Inflammatory macrophage treated with lipopolysaccharide for 4 hours (primary cell): ENCODE measurements around the gene RNF220.

Experiments used
- DNase-seq: peaks from one replicate; pipeline ENCODE4 v3.0.0-alpha.2; 2020

RNF220 gene

GRCh38 chr1:44641126-44642102, 236.4 kb downstream of the RNF220 start:
- DNase-seq = no peak

GRCh38 chr1:44642255-44642654, 237.2 kb downstream of the RNF220 start:
- DNase-seq = no peak

DNA sequence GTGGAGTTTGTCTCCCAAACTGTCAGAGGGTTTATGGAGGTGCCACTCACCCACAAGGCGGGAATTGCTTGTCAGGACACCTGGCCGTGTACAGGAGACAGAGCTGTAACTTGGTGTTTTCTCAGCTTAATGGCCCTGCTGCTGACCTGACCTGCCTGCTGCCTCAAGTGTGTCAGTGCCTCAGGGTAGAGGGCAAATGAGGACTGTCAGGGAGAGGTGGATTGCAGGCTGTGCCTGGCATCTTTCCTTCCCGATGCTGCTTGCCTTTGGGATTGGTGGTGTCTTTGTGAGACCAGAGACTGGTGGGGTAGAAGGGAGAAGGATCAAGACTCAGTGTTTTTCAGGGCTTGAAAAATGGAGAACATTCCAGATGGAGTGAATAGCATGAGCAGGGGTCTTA, 237.9 kb downstream of the RNF220 start:
- DNase-seq = no peak

GRCh38 chr1:44643721-44644334, 238.8 kb downstream of the RNF220 start:
- no peak for DNase-seq

- no peak for DNase-seq
These were observed 239.8 kb downstream of the RNF220 start for GRCh38 chr1:44644806-44645205.

DNA sequence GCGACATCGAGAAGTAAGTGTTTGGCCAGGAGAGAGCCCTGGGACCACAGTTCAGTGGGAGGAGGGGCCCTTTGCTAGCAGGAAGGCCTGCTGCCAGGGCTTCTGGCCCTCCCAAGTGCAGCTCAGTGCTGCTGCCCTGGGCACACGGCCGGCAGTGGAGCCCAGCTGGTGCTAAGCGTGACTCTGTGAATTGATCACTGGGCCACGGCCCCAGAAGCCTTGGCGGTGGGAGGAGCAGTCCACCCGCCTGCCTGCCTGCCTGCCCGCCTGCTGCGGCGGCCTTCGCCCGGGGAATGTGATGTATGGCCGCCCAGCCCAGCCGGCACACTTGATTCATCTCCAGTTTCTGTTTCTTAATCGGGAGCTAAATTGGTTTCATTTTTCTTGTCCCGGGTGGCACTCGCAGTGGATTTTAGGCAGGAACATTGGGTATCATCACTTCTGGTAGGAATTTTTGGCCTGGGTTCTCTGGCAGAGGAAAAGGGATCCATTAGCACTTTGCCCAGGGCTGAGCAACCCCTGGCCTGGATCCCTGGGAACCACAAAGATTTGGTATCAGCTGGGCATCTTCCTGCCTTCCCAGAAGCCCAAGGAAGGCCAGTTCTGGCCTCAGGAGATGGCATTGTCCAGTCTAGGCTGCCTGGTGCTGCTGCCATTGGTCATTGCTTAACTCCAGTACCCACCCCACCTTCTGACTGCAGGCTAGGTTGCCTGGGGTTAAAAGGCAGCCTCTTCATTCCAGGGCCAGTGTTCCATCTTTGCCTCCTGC, 240.6 kb downstream of the RNF220 start:
- no peak for DNase-seq

DNA sequence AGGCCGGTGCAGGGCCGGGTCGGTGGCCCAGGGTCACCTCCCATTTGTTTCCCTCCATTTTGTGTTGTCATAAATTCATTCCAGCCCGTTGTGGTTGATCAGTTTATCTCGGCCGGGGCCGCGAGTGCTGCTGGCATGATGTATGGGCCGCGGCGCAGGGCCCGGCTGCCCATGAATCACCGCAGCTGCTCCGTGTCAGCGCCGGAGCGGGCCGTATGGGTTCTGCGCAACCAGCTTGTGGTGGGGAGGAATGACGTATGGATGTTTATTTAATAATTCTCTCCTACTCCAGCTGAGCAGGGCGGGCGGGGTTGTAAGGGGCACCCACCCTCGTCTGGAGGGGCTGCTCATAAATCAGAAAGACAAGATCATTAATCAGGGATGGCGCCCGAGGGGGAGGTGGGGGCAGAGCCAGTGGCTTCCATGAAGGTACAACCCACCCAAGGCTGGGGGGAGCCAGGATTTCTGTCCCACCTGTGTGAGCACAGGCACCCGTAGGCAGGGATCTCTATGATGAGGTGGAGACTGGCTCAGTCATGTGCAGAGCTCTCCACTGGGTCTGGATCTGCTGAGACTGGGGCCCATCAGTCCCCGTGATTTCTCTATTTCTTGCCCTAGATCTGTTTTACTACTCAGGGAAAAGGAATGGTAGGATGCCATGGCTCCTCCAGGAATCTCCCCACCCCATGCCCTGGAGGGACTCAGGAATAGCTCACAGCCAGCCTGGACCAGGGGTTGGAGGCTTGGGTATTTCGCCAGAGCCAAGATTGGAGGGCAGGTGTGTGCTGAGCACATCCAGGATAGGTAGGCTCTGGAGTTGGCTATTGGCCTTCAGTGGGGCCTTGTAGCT, 241.4 kb downstream of the RNF220 start:
- no peak for DNase-seq

GRCh38 chr1:44647896-44648295, 242.8 kb downstream of the RNF220 start:
- DNase-seq = no peak

DNA sequence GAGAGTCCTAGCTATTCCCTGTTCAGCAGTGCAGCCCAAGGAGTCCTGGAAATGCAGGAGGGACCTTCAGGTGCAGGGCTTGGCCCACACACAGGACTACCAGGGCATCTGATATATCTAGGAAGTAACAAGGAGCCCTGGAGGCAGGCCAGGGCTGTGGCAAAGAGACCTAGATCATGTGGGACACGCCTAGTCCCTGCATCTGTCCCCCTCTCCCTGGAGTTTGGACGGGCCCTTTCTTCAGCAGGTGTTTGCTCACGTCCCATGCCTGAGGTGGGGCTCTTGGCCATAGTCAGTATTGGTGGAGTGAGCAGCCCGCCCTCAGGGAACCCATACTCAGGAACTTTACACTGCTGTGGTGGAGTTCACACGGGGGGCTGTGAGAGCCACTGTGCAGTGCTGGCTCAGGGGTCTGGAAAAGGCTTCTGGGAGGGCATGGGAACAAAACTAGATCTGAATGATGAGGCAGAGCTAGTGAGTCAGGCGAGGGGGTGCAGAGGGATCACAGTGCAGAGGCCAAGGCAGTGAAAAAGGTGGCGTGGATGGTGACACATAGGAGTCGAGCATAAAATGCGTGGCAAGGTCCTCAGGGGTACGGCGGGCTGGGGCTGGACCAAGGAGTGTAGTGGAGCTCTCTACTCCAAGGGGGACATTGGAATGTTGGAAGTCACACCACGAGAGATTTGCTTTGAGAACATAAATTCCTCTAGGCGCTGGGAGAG, 243.6 kb downstream of the RNF220 start:
- DNase-seq = no peak

GRCh38 chr1:44649788-44650158, 244.7 kb downstream of the RNF220 start:
- no peak for DNase-seq

GRCh38 chr1:44650159-44650831, 245.2 kb downstream of the RNF220 start:
- DNase-seq = no peak

DNA sequence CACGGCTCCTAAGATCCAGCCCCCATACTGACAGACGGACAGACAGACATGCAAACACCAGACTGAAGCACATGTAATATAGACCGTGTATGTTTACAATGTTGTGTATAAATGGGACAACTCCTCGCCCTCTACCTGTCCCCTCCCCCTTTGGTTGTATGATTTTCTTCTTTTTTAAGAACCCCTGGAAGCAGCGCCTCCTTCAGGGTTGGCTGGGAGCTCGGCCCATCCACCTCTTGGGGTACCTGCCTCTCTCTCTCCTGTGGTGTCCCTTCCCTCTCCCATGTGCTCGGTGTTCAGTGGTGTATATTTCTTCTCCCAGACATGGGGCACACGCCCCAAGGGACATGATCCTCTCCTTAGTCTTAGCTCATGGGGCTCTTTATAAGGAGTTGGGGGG, 246.0 kb downstream of the RNF220 start:
- no peak for DNase-seq

- peak; percentile 69 for DNase-seq
These were observed 247.5 kb downstream of the RNF220 start for GRCh38 chr1:44652445-44653106.

DNA sequence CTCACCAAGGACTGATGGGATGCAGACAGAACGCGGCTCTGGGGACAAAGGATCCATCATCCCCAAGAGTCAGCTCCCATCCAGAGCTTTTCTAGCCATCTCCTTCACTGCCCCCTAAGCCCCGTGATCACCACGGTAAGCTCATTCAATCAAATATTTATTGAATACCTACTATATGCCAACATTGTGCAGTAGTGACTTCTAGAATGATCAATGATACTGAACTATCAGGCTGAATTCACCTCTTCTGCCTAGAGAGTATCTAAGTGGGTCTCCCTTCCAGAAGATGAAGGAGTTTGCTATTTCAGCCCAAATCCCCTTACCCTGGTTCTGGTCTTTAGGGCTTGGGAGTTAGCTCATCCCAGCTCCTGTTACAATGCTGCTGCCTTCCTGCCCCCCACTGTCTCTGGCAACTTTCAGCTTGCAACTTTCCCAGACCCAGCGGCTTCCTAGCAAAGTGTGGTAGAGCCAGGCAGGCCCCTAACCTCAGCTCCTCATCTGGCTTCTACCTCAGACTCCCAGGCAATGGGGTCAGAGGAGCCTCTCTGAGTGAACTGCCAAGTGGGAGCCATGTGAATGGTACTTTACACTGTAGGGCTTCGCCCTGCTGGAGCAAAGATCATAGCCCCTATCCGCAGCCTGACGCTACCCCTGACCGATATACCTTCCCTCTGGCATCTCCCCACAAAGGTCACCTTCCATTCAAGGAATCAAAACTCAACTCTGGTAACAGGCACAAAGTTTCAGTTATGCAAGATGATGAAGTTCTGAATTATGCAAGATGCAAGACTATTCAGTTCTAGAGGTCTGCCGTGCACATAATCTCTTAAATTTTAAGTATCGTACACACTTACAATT, 248.3 kb downstream of the RNF220 start:
- DNase-seq = no peak

DNA sequence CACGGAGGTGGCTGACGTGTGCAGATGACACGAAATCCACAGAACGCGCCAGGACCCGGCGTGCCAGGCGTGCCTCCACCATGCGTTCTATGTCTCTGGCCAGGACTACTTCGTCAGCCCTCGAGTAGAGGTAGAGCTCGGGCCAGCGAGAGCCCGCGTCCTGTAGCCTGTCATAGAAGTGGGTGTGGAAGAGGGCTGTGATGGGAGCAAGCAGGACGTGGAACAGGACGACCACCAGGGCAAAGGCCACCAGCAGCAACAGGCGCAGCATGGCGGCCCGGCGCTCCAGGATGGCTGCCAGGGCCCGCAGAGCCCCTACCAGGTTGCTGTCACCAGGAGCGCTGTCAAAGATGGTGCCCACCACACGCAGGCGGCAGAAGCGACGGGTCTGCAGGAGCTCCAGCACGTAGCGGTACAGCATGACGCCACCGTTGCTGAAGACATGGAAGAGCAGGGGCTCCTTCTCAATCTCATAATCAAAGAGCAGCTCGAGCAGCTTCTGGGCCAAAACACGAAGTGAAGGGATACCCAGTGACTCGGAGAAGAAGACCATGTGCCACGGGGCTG, 249.6 kb downstream of the RNF220 start:
- no peak for DNase-seq

GRCh38 chr1:44655609-44656008, 250.6 kb downstream of the RNF220 start:
- peak; percentile 26 for DNase-seq

- no peak for DNase-seq
These were observed 254.5 kb downstream of the RNF220 start for GRCh38 chr1:44659566-44659965.

GRCh38 chr1:44660176-44660575, 255.1 kb downstream of the RNF220 start:
- DNase-seq = no peak
